GM12878 (cell line): Measurements from ENCODE around the gene NEUROD6.

Experiments
- CTCF ChIP-seq, 3 experiments: IDR thresholded peaks in 2 of 3; conservative IDR thresholded peaks in 1 of 3; 2 replicates each; pipeline ENCODE4 v1.5.1; 2011; ENCODE audit warnings: low read depth in 3 of 3, low read length in 3 of 3, mild to moderate bottlenecking in 3 of 3, control low read depth in 2 of 3, moderate library complexity in 2 of 3, inconsistent platforms in 1 of 3, mixed read lengths in 1 of 3; ENCODE audit not compliant: control insufficient read depth in 2 of 3, insufficient read depth in 1 of 3; ENCODE audit errors: extremely low read depth in 1 of 3
- EP300 ChIP-seq, 2 experiments: fragments of 150-350 bp in 1 of 2; IDR thresholded peaks; 2 replicates each; pipeline ENCODE4 v1.6.1; 2011 to 2012; ENCODE audit warnings: low read depth in 2 of 2, low read length in 2 of 2, borderline replicate concordance in 1 of 2, improper control_type of control experiment in 1 of 2, inconsistent platforms in 1 of 2; ENCODE audit not compliant: control insufficient read depth in 1 of 2
- GABPA ChIP-seq: IDR thresholded peaks from 2 replicates; pipeline ENCODE4 v1.6.1; 2014; ENCODE audit warnings: antibody characterized with exemption, low read depth, mild to moderate bottlenecking, inconsistent platforms
- NR2C2 ChIP-seq: IDR thresholded peaks from 2 replicates; pipeline ENCODE4 v1.6.1; 2011; ENCODE audit warnings: borderline replicate concordance, low read depth; ENCODE audit not compliant: control insufficient read depth, insufficient read length
- POLR2A ChIP-seq: IDR thresholded peaks from 2 replicates; pipeline ENCODE4 v1.6.1; 2011; ENCODE audit warnings: low read depth, mild to moderate bottlenecking, low read length
- SIN3A ChIP-seq: IDR thresholded peaks from 2 replicates; pipeline ENCODE4 v1.6.1; 2012; ENCODE audit warnings: low read depth, low read length, improper control_type of control experiment
- SP1 ChIP-seq: IDR thresholded peaks from one replicate; pipeline ENCODE4 v1.6.1; 2011; ENCODE audit warnings: low read depth, low read length
- TAF1 ChIP-seq: IDR thresholded peaks from 2 replicates; pipeline ENCODE4 v1.6.1; 2011; ENCODE audit warnings: mild to moderate bottlenecking, low read depth, low read length, borderline replicate concordance
- TCF12 ChIP-seq: IDR thresholded peaks from 2 replicates; pipeline ENCODE4 v1.6.1; 2011; ENCODE audit warnings: low read depth, mild to moderate bottlenecking, low read length
- TF ChIP-seq, protein P1 (sequence below): fragments of 450-650 bp; formaldehyde crosslinking; IDR thresholded peaks from 2 replicates; pipeline ENCODE4 v1.4.0; 2022; ENCODE audit warnings: mild to moderate bottlenecking, moderate library complexity

DNA sequence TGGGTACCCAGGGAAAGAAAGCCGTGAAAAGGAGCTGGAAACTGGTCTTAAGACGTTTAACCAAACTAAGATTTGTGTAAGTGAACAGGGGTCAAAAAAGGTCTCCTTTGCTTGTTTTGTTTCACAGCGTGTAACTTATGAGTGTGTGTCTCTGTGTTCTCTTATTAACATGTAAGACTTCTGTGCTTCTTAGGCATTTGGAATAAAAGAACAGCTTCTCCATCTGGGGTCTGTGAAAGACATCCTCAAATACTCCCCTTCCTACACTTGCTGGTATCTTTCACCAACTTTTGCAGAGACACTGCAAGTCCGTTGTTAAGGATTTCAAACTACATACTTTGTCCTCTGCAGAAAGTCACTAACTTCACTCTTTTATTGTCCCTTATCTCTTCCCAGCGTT lies 615 bp upstream of the NEUROD6 start:
- TF ChIP-seq TAF1 (no peak), GABPA (no peak), POLR2A (no peak), TCF12 (no peak), NR2C2 (no peak), CTCF (IDR thresholded peaks at IDR 0.05 in 2 of 3, conservative IDR thresholded peaks at IDR 0.05 in 1 of 3; ENCODE audit: control insufficient read depth in 2 of 3, extremely low read depth in 1 of 3, insufficient read depth in 1 of 3, low read depth in 3 of 3, low read length in 3 of 3) (no peak), EP300 (IDR thresholded peaks at IDR 0.05; ENCODE audit: borderline replicate concordance in 1 of 2, control insufficient read depth in 1 of 2, low read depth in 2 of 2, low read length in 2 of 2) (no peak), SIN3A (no peak), SP1 (no peak)
- TF ChIP-seq, protein P1, sequence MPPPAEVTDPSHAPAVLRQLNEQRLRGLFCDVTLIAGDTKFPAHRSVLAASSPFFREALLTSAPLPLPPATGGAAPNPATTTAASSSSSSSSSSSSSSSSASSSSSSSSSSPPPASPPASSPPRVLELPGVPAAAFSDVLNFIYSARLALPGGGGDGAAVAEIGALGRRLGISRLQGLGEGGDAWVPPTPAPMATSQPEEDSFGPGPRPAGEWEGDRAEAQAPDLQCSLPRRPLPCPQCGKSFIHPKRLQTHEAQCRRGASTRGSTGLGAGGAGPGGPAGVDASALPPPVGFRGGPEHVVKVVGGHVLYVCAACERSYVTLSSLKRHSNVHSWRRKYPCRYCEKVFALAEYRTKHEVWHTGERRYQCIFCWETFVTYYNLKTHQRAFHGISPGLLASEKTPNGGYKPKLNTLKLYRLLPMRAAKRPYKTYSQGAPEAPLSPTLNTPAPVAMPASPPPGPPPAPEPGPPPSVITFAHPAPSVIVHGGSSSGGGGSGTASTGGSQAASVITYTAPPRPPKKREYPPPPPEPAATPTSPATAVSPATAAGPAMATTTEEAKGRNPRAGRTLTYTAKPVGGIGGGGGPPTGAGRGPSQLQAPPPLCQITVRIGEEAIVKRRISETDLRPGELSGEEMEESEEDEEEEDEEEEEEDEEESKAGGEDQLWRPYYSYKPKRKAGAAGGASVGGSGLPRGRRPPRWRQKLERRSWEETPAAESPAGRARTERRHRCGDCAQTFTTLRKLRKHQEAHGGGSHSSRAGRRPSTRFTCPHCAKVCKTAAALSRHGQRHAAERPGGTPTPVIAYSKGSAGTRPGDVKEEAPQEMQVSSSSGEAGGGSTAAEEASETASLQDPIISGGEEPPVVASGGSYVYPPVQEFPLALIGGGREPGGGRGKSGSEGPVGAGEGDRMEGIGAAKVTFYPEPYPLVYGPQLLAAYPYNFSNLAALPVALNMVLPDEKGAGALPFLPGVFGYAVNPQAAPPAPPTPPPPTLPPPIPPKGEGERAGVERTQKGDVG: no peak
